Fibroblast of pulmonary artery (primary cell): ENCODE results near the gene TRIM29.

Experiments
- DNase-seq: peaks from one replicate; pipeline ENCODE4 v3.0.0-alpha.2; 2010; ENCODE audit warnings: low read depth
- H3K4me3 ChIP-seq: replicated peaks from 2 replicates; pipeline ENCODE4 v1.5.1; 2011; ENCODE audit warnings: low read depth, mild to moderate bottlenecking, control low read depth, low read length, moderate library complexity
- TF ChIP-seq, protein P1 (sequence below): IDR thresholded peaks from 2 replicates; pipeline ENCODE4 v1.5.1; 2011; ENCODE audit warnings: mild to moderate bottlenecking, control low read depth, low read length, inconsistent platforms; ENCODE audit errors: missing control alignments

TRIM29 gene

DNA sequence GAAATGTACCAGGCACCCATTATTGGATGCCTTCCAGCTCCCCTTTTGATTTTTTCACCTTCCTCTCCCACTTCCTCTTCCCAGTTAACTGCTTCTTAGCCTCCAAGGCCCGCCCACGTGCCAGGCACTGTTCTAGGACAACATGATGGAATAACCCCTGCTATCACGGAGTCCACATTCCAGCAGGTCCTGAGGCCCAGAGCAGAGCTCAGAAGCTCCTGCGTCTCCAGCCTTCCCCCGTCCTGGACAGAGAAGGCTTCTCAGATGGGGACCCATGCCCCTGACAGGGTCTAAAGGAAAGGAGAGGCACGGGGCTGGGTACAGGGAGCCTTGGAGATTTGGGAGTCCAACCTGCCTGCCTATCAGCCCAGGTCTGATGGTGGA, 29.1 kb downstream of the TRIM29 start:
- TF ChIP-seq, protein P1, sequence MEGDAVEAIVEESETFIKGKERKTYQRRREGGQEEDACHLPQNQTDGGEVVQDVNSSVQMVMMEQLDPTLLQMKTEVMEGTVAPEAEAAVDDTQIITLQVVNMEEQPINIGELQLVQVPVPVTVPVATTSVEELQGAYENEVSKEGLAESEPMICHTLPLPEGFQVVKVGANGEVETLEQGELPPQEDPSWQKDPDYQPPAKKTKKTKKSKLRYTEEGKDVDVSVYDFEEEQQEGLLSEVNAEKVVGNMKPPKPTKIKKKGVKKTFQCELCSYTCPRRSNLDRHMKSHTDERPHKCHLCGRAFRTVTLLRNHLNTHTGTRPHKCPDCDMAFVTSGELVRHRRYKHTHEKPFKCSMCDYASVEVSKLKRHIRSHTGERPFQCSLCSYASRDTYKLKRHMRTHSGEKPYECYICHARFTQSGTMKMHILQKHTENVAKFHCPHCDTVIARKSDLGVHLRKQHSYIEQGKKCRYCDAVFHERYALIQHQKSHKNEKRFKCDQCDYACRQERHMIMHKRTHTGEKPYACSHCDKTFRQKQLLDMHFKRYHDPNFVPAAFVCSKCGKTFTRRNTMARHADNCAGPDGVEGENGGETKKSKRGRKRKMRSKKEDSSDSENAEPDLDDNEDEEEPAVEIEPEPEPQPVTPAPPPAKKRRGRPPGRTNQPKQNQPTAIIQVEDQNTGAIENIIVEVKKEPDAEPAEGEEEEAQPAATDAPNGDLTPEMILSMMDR = no peak
- H3K4me3 ChIP-seq = no peak overlapping the region
- no peak for DNase-seq

DNA sequence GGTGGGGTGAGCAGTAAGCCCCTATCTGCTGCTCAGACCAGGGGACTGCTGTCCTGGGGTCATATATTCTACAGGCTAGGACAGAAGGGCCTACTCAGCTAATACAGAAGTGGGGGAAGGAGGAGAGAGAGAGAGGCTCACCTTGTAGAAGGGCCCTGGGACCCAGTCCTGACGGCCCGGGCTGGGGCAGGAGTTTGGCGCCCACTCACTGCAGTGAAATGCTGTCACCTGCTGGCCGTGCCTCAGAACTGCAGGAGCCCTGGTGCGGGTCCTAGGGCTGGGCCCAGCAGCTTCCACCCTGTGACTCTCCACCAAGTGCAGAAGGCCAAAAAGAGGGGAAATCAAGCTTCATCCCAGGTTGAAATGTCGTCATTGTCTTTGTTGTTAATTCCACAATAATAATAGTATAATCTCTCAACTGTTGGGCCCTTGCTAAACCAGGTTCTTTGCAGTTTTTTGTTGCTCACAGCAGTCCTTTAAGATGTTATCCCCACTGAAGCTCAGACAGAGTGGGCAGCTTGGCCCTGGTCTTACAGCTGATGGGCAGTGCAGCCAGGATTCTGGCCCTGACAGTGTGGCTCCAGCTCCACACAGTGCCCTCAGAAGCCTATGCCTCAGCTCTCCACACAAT, 29.6 kb downstream of the TRIM29 start:
- no peak overlapping the region for H3K4me3 ChIP-seq
- TF ChIP-seq, protein P1 = peak; percentile 99
- DNase-seq = peak; percentile 56

DNA sequence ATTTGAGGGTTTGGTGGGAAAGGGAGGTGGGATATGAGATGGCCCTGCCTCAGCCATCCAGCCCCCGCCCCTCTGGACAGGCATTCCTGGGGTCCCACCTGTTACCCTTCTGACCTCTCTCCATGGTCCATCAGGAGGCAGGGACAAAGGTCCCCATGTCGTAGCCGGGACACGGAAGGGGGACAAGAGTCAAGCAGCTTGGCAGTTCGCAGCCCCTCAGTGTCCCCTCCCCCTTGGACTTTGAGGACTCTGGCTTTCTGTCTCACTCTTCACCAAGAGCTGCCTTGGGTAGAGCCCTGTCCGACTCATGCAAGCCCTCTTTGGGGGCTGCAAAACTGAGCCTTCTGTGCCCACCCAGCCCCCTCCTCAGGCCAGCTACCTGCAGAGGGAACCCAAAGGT, 30.2 kb downstream of the TRIM29 start:
- TF ChIP-seq, protein P1 = no peak
- no peak overlapping the region for H3K4me3 ChIP-seq
- DNase-seq = no peak

DNA sequence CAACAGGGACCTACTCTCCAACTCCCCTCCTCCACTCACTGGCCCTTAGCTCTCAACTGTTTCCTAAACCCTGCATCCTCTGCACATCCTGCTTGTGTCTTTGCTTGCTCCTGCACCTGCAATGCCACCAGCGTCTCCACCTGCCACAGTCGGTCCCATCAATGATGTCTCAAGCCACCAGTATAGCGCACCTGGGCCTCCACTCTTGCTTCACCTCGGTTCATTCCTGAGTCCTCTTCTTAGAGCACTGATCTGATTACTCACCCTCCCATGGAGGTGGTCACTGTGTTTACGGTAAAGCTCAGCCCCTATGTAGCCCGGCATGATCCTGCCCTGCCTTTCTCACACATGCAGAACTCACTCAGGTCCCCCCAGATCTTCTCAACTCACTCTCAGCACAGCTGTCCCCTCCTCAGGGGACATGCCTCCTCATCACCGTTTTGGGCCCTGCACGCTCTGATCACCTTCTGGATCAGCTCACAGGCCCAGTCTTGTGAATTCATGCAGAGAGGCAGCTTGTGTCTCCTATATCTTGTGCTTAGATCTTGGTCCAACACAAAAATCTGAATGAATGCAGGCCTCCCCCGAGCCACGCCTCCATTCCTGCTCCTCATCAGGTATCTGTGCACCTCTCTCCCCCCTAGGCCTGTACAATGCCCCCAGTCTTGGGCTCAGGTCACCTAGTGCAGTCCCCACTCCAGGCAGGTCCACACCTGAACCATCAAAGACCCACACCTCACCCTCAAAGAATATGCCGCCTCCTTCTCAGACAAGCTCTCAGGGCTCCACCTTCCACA, 31.4 kb downstream of the TRIM29 start:
- H3K4me3 ChIP-seq = no peak overlapping the region
- TF ChIP-seq, protein P1 = no peak
- DNase-seq = no peak

DNA sequence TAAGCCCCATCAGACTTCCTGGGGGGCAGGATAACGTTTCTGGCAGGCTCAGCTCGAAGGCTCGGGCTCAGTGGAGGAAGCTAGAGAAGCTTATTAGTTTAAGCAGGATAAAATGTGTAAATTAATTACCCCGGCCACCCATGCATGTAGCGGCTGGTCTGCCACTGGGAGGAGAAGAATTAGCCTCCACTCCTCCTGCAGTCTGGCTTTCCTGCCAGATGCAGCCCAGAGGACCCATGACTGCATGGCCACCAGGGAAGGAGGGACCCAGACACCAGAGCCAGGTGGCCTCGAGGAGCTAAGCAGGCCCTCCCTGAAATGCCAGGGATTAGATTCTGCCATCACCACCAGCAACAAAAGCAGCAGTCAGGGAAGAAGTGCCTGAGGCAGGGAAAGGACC, 32.3 kb downstream of the TRIM29 start:
- no peak for DNase-seq
- TF ChIP-seq, protein P1 = no peak
- no peak overlapping the region for H3K4me3 ChIP-seq

DNA sequence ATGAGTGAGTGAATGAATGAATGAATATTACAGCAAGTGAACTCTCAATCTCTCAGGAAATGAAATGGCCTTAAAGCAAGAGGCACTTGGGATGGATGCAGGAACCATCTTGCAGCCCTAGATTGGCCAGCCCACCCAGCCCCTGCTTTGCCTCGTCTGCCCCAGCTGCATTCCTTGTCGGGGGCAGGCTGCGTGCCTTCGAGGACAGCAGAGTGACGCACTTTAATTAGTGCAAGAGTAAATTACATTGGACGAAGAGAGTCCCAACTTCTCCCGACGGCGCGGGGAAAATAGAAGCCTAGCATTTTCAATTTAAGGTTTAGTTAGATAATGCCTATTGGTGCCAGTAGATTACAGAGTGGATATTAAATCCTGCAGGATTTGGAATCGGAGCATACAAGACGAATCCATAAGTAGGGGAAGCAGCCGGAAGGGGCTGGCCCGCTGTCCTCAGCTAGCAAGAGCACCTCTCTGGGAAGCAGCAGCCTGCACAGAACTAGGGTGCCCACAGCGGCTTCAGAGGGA, 33.8 kb downstream of the TRIM29 start:
- no peak for DNase-seq
- TF ChIP-seq, protein P1 = no peak
- H3K4me3 ChIP-seq = no peak overlapping the region
